NCI-H2196 treated with DMSO at 0.1 percent for 48 hours (cell line): ENCODE results near the gene TXNDC15.
"Not testable (repeated sequence)": the region's sequence is repeated elsewhere in the genome, so short reads cannot be mapped to it uniquely, and the experiment has no call there.

Experiments used
- DNase-seq: peaks from one replicate; lab custom pipeline; 2025; ENCODE audit not compliant: unreplicated experiment; lab: John Stamatoyannopoulos, UW

The TXNDC15 gene

GRCh38 chr5:134877159-134877558 lies 3.0 kb downstream of the TXNDC15 start:
- no peak for DNase-seq

- peak; percentile 37 for DNase-seq
Observed at GRCh38 chr5:134878403-134878802, 4.2 kb downstream of the TXNDC15 start.

GRCh38 chr5:134879456-134879855 lies 5.3 kb downstream of the TXNDC15 start:
- DNase-seq, result no peak

GRCh38 chr5:134880937-134881336 lies 6.8 kb downstream of the TXNDC15 start:
- not testable (repeated sequence) for DNase-seq

- not testable (repeated sequence) for DNase-seq
Observed at GRCh38 chr5:134881711-134882110, 7.5 kb downstream of the TXNDC15 start.

- no peak for DNase-seq
Observed at GRCh38 chr5:134887593-134888159, 13.5 kb downstream of the TXNDC15 start.

- no peak for DNase-seq
Observed at GRCh38 chr5:134889335-134889734, 15.2 kb downstream of the TXNDC15 start.

DNA sequence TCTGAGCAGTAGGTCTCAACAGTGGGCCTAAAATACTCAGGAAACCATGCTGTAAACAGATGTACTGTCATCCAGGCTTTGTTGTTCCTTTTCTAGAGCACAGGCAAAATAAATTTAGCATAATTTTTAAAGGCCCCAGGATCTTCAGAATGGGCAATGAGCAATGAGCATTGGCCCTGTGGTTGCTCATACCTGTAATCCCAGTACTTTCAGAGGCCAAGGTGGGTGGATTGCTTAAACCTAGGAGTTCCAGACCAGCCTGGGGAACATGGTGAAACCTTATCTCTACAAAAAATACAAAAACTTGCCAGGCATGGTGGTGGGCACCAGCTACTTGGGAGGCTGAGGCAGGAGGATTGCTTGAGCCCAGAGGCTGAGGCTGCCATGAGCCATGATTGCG lies 17.3 kb downstream of the TXNDC15 start:
- DNase-seq, result no peak

- DNase-seq, result no peak
Observed at GRCh38 chr5:134892282-134892681, 18.1 kb downstream of the TXNDC15 start.

GRCh38 chr5:134892926-134893325 lies 18.8 kb downstream of the TXNDC15 start:
- DNase-seq, result no peak

DNA sequence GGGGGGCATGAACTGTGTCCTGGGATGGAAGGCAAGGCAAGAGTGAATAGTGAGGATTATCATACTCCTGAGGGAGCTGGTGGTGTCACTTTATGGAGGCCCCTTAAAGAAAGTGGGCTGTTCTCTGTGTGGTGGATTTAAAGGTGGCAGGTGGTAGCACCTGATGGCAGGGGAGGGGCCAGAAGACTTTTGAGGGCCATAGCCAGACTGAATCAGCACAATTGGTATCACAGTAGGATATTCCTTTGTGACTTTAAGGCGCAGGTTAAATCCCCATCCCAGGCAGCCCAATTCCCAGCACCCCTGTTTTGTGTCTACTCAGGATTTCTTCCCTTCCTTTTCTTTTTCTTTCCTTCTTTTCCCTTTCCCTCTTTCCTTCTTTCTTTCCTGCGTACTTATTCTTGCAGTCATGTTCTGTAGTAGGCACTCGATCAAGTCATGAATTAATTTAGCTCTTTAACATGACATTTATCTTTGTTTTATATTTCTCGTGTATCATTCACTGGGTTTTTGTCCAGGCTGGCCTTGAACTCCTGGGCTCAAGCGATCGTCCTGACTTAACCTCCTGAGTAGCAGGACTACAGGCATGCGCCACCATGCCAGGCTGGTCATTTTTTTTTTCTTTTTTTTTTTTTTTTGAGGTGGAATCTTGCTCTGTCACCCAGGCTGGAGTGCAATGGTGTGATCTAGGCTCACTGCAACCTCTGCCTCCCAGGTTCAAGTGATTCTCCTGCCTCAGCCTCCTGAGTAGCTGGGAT lies 19.8 kb downstream of the TXNDC15 start:
- DNase-seq, result no peak

GRCh38 chr5:134902071-134902801 lies 28.1 kb downstream of the TXNDC15 start:
- no peak for DNase-seq

- peak; percentile 86 for DNase-seq
Observed at GRCh38 chr5:134904610-134905245, 30.6 kb downstream of the TXNDC15 start, which contains the start of gene PCBD2. TSS of gene PCBD2 (plus strand) at chr5:134905131. CDS start at chr5:134905140, 9 bp downstream.

GRCh38 chr5:134905246-134905996 lies 31.2 kb downstream of the TXNDC15 start:
- peak; percentile 72 for DNase-seq

DNA sequence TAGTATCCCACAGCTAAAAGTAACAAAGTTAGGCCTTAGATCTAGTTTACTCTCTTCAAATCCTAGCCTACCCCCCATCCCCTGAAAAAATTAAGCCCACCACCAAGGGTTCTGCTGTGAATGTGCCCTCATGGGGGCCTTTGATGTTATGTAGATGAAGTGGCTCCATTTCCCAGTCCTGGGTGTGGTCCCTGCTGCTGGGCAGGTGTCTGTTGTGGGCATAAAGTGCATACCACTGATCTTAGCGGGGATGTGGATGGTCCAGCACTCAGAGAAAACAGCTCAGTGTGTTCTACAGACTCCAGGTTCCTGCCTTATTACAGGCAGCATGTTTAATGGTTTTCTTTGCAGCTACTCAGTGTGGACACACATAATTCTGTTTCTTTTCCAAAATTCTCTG lies 32.6 kb downstream of the TXNDC15 start:
- DNase-seq, result no peak

DNA sequence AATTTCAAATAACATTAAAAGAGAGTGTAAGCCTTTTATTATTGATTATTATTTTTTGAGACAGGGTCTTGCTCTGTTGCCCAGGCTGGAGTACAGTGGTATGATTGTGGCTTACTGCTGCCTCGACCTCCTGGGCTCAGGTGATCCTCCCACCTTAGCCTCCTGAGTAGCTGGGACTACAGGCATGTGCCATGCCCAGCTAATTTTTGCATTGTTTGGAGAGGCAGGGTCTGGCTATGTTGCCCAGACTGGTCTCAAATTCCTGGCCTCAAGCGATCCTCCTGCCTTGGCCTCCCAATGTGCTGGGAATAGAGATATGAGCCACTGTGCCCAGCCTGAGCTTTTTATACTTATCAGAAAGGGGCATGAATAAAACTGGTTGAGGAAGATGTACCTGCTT lies 36.6 kb downstream of the TXNDC15 start:
- DNase-seq, result not testable (repeated sequence)

GRCh38 chr5:134911285-134912206 lies 37.4 kb downstream of the TXNDC15 start:
- DNase-seq, result no peak

DNA sequence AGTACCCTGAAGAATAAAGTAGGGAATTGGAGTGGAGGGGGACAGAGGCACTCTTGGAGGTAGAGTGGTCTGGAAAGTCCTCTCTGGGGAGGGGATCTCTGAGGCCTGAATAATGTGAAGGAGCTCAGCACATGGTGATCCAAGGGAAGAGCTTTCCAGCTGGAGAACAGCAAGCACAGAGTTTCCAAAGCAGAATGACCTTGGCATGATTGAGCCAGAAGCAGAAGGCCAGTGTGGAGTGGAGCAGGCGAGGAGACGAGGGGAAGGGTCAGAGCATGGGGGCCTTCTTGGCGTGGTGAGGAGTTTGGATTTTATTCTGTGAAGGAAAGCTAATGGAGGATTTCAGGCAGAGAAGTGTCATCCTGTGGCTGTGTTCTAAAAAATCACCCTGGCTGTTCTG lies 39.1 kb downstream of the TXNDC15 start:
- DNase-seq, result no peak

- DNase-seq, result no peak
Observed at GRCh38 chr5:134913795-134914194, 39.6 kb downstream of the TXNDC15 start.
